ENCODE results near the gene GALNT13. TPM values are rescaled to one million over a fixed set of nuclear protein-coding genes. Genes with fewer than 3 reads are reported as not detected.

Gene GALNT13
- total and polyA plus RNA-seq, 2 donors from 2014 or later: 0.57 TPM; not detected in 1

GRCh38 chr2:154490530-154490929 lies 618.8 kb downstream of the GALNT13 start:
- intact Hi-C loops (cut with DNase I): no loop called here
- DNase-seq (no peak), FAIRE-seq (no peak)
- no peak overlapping the region for H3K9ac ChIP-seq (ENCODE audit: low read length in 3 of 3)
- TF ChIP-seq CTCF (IDR thresholded peaks at IDR 0.05; ENCODE audit: borderline replicate concordance, extremely low read depth, insufficient read depth): no peak
- no peak overlapping the region for H3K4me3 ChIP-seq (ENCODE audit: low read length in 3 of 3)
- H3K27ac ChIP-seq (ENCODE audit: low read depth in 2 of 2, low read length in 2 of 2): no peak overlapping the region
- peaks cover 2 to 27% (median 8%) of the 10 kb centered on the region in 3 donors for H3K4me1 ChIP-seq (ENCODE audit: control insufficient read depth in 2 of 3, insufficient read depth in 2 of 3, low read depth in 1 of 3, low read length in 3 of 3)
- no peaks in the 10 kb centered on the region for H3K9me3 ChIP-seq (ENCODE audit: control insufficient read depth in 2 of 3, insufficient read depth in 1 of 3, low read length in 3 of 3)
- no peaks in the 10 kb centered on the region for H3K36me3 ChIP-seq (ENCODE audit: control insufficient read depth in 2 of 3, insufficient read depth in 3 of 3, low read length in 3 of 3)
- H3K27me3 ChIP-seq (ENCODE audit: control insufficient read depth, insufficient read depth, low read length): no peaks in the 10 kb centered on the region

- TF ChIP-seq CTCF (IDR thresholded peaks at IDR 0.05; ENCODE audit: borderline replicate concordance, extremely low read depth, insufficient read depth): no peak
- no peaks in the 10 kb centered on the region for H3K9me3 ChIP-seq (ENCODE audit: control insufficient read depth in 2 of 3, insufficient read depth in 1 of 3, low read length in 3 of 3)
- H3K9ac ChIP-seq (ENCODE audit: low read length in 3 of 3): no peak overlapping the region
- FAIRE-seq (peak; percentile 87), DNase-seq (peak in 2 of 5 donors; percentile 52 to 73)
- peaks cover 0 to 19% (median 2%) of the 10 kb centered on the region in 3 donors for H3K4me1 ChIP-seq (ENCODE audit: control insufficient read depth in 2 of 3, insufficient read depth in 2 of 3, low read depth in 1 of 3, low read length in 3 of 3)
- H3K27ac ChIP-seq (ENCODE audit: low read depth in 2 of 2, low read length in 2 of 2): peak overlapping the region; percentile 53 to 78
- intact Hi-C loops (cut with DNase I): no loop called here
- peak overlapping the region in 1 of 3 donors; percentile 2 for H3K4me3 ChIP-seq (ENCODE audit: low read length in 3 of 3)
- H3K36me3 ChIP-seq (ENCODE audit: control insufficient read depth in 2 of 3, insufficient read depth in 3 of 3, low read length in 3 of 3): no peaks in the 10 kb centered on the region
- H3K27me3 ChIP-seq (ENCODE audit: control insufficient read depth, insufficient read depth, low read length): no peaks in the 10 kb centered on the region
These were observed 623.7 kb downstream of the GALNT13 start for GRCh38 chr2:154495455-154495868.

GRCh38 chr2:154497019-154497418 lies 625.3 kb downstream of the GALNT13 start:
- Histone ChIP-seq H3K27ac (ENCODE audit: low read depth in 2 of 2, low read length in 2 of 2) (no peak overlapping the region), H3K36me3 (ENCODE audit: control insufficient read depth in 2 of 3, insufficient read depth in 3 of 3, low read length in 3 of 3) (no peaks in the 10 kb centered on the region), H3K9ac (ENCODE audit: low read length in 3 of 3) (no peak overlapping the region), H3K4me1 (ENCODE audit: control insufficient read depth in 2 of 3, insufficient read depth in 2 of 3, low read depth in 1 of 3, low read length in 3 of 3) (peaks cover 0 to 16% (median 2%) of the 10 kb centered on the region in 3 donors), H3K9me3 (ENCODE audit: control insufficient read depth in 2 of 3, insufficient read depth in 1 of 3, low read length in 3 of 3) (no peaks in the 10 kb centered on the region), H3K27me3 (ENCODE audit: control insufficient read depth, insufficient read depth, low read length) (no peaks in the 10 kb centered on the region), H3K4me3 (ENCODE audit: low read length in 3 of 3) (no peak overlapping the region)
- DNase-seq (no peak), FAIRE-seq (no peak)
- intact Hi-C loops (cut with DNase I): no loop called here
- TF ChIP-seq CTCF (IDR thresholded peaks at IDR 0.05; ENCODE audit: borderline replicate concordance, extremely low read depth, insufficient read depth): no peak
